HG03442 (cell line): ENCODE data around the gene GOLIM4.

Experiments
- ATAC-seq: cut with Tn5 transposase; IDR thresholded peaks from one replicate; pipeline ENCODE4 v1.9.1; 2021; ENCODE audit warnings: mild to moderate bottlenecking, moderate library complexity; ENCODE audit not compliant: unreplicated experiment

The GOLIM4 gene

DNA sequence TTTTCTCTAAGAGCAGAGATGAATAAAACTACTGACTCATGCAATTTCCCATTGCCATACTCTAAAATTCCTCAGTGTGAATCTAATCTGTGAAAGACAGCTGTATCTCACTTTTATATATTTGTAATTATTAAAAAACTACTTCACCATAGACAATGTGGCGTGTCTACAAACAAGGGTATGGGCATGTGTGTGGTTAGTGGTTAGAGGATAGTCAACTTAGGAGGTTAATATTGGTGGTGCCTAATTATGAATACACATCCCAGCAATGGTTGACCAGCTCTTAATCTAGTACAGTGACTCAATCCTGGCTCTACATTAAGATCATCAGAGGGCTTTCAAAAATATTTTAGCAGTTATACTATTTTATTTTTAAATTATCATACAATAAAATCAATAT lies 94.5 kb downstream of the GOLIM4 start:
- ATAC-seq, result peak; percentile 45

DNA sequence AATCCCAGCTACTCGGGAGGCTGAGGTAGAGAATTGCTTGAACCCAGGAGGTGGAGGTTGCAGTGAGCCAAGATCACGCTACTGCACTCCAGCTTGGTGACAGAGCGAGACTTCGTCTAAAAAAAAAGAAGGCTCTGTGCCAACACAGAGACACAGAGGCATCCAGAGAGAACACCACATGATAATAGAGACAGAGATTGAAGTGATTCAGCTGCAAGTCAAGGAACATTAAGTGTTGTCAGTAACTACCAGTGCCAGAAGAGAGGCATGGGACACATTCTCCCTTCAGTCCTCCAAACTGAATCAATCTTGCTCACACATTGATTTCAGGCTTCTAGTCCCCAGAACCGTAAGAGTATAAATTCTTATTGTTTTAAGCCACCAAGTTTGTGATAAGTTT lies 97.5 kb downstream of the GOLIM4 start:
- ATAC-seq, result no peak

DNA sequence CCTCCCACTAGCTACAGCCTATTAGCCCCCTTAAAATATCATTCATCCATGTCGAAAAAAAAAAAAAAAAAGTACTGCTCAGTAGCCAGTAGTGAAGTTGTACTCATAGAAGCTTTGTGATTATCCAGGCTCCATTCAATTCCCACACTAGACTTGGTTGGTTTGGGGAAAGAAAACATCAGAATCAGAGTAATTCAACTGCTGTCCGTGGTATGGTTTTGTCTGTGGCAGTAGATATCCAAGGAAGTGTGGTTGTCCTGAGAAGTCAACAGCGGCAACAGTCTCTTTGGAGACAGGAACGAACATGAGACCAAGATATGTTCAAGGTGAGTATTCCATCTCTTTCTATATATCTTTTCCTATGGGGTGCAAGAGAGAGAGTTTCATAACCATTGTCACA lies 99.2 kb downstream of the GOLIM4 start:
- ATAC-seq, result no peak

DNA sequence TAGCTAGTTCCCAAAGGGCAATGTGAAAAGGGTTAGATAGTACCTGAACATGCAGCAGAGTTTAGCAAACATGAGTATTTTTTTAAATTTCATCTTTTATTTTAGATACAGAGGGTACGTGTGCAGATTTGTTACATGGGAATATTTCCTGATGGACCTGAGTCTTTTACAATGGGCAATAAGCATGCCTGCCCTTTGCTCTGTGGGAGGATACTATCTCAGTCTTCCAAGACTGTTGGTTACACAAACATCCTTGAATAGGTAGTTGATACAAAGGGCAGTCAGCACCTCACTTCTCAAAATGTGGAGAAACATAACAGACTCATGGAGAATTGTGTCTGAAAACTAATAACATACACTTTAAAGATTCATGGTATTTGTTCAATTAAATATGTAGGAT lies 103.3 kb downstream of the GOLIM4 start:
- ATAC-seq, result no peak

DNA sequence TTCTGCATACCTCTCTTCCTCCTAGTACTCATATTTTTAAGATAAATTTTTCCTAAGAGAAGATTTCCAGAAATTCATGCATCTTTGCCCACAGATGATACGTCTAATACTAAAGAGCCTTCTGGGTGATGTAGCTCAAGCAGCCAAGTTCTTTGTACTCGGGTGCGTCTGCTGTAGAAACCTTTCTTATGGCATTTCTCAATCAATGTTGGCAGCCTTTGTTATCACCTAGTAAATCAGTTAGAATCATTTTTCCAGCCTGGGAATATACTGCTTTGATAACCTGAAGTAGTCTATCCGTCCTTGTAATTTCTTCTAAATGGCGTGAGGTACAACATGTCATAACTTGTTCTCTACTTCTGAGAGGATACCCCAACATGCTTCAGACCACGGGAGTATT lies 104.5 kb downstream of the GOLIM4 start:
- ATAC-seq, result no peak

DNA sequence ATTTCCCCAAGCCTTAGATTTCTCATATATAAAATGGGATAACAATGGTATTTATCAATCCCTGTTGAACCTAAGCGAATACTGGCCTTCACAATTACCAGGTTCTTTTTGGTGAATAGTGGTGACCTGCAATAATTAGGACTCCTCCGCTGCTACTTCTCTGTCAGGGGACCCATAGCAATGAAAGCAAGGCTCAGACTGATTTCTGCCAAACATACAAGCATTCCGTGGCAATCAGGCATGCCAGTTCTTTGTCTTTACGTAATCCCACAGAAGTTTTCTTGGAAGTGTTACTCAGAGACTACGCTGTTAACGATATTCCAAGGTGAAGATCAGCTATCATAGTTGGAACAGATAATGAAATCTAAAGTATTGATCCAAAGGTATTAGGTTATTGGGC lies 105.7 kb downstream of the GOLIM4 start:
- no peak for ATAC-seq

DNA sequence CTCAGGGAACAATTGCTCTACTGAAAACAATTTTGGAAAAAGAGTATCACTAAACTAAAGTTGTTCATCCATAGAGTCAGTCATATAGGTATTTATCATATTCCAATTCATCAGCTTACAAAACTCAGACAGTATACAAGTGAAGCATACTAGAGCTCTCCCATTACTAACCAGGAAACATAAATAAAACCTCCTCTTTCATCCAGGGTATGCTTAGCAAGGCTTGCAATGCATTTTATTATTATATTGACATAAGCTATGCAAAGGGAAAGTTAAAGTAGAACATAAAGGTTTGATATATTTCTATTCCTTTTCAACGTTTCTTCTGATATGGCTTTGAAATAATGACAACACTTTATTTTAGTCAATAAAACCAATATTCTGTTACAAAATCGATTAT lies 106.7 kb downstream of the GOLIM4 start:
- no peak for ATAC-seq

DNA sequence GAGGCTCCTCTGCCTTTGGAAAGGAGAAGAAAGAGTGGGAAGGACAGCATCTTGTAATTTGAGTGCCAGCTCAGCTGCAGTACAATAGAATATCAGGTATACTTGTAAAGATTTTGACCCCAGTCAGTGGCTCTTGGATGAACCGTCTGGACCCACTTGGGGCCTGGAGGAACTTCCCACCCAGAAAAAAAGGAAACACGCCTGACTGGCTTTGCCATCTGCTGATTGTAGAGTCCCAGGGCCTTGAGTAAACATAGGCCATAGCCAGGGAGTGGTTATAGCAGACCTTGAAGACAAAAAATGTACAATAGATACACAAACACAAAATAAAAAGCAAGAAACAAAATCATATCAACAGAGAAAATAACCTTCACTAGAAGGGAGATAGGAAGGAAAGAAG lies 112.1 kb downstream of the GOLIM4 start:
- no peak for ATAC-seq

DNA sequence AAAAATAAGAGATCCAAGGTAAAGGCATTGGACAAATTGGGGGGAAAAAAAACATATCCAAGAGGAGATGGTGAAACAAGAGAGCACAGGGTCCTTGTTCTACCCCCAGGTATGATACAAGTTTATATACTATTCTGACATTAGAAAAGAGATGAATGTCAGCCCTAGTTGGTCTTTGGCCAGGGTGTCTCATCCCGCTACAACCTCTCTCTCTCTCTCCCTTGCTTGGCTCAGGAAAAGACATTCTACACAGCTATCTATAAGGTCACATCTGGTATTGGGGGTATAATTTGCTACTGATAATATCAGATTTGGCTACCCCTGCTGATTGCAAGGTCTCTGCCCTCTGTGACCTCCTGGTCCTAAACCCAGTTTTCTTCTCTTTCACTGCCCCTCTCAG lies 117.2 kb downstream of the GOLIM4 start:
- ATAC-seq, result no peak

DNA sequence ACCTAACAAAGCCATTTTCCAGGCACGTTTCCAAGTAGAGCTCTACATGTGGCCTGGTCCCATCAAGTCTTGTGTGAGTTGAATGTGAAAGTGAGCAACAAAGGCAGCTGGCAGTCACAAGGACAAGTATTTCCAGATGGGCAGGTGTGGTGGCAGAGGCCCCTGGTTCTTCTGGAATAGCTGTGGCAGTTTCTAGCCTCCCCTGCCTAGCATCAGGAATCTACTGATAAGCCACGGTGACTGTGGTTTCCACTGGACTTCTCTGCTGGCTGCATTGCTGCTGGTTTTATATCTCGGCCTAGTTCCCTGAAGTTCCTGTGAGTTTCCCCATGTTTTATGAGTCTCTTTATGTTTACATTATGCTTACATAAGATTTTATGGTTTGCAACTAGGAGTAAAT lies 117.7 kb downstream of the GOLIM4 start:
- no peak for ATAC-seq

DNA sequence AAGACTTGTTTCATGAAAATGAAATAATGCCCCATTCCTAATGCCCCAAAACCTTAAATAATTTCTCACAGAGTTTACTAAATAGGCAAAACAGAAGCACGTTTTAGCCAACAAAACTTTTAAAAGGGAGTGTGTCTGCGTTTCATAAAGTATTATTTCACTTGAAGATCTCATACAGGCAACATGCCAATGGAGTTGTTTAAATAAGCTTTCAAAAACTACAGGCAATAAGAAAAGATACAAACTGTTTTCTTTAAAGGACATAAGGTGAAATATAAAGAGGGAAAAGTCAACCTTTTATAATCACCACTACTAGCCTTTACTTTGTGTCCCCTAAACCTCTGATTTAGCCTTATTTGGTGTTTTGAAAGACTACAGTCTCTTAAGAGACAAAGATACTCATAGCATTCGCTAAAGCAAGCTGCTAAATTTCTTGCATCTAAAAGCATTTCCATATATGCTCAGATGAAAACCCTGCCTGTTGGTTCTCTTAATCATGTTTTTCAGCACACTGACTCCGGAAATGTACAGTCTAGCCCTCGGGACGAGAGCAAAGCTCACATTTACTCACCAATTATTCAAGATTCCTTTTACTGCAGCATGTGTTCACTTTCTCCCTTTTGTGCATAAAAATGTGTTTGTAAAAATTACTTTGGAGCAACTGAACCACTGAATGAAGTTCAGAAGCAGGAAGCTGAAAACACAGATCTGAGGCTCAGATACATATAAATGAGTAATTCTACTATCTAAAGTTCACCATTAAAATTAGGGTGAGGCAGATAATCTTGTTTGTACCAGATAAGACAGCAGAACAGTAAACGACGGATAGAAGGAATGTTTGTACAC lies 119.0 kb downstream of the GOLIM4 start:
- no peak for ATAC-seq

DNA sequence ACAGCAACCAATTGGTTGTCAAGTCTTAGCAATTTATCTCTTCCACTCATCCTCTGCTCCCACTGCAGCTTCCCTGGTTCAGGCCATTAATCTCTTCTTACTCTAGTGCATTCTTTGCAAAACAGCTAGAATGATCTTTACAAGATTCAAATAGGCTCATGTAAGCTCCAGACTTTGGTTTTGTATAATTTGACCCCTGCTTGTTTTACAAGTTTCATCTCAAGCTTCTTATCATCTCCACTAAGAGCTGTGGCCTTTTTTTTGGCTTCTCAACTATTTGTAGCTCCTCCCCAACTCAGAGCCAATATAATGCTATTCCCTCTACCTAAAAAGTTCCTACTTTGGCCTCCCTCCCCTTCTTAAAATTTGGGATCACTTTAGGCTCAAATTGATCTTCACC lies 121.8 kb downstream of the GOLIM4 start:
- ATAC-seq, result no peak

DNA sequence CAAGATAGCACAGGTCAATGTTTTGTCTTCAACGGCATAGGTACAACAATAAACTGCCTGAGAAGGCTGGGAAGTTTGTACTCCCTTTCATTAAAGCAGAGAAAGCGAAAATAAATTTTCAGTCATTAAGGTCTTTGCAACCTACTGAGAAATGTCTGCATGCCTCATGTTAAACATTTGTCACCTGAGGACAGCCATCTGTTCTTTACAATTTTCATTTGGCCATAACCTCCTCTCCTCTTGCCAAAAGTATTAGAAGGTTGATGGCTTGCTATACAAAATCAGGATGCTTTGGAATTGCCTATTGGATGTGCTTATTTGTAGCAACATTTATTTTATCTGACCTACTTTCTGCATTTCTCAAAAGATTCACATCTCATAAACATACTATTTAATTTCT lies 122.7 kb downstream of the GOLIM4 start:
- no peak for ATAC-seq

DNA sequence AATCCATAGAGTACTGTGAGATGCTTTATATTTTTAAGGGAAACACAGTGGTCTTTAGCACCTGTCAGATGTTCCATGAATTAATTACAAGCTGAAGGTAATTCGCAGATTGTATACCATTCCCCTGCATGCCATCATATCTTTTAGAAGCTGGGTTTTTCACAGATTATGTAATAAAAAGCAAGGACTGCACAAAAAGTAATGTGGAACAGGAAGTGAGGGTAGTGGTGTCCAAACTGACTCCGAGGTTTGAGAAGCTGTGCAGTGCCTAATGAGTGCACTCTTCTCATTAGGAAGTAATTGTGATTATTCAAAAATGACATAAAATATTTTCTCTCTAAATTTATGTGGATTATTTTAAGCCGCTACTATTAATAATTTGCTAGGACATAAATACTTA lies 123.2 kb downstream of the GOLIM4 start:
- no peak for ATAC-seq

DNA sequence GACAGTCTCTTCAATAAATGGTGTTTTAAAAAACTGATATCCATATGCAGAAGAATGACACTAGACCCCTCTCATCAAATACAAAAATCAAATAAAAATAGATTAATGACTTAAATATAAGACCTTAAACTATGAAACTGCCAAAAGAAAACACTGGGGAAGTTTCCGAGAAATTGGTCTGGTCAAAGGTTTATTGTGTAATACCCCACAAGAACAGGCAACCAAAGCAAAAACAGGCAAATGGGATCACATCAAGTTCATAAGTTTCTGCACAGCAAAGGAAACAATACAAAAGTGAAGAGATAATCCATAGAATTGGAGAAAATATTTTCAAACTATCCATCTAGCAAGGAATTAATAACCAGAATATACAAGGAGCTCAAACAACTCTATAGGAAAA lies 126.2 kb downstream of the GOLIM4 start:
- no peak for ATAC-seq

DNA sequence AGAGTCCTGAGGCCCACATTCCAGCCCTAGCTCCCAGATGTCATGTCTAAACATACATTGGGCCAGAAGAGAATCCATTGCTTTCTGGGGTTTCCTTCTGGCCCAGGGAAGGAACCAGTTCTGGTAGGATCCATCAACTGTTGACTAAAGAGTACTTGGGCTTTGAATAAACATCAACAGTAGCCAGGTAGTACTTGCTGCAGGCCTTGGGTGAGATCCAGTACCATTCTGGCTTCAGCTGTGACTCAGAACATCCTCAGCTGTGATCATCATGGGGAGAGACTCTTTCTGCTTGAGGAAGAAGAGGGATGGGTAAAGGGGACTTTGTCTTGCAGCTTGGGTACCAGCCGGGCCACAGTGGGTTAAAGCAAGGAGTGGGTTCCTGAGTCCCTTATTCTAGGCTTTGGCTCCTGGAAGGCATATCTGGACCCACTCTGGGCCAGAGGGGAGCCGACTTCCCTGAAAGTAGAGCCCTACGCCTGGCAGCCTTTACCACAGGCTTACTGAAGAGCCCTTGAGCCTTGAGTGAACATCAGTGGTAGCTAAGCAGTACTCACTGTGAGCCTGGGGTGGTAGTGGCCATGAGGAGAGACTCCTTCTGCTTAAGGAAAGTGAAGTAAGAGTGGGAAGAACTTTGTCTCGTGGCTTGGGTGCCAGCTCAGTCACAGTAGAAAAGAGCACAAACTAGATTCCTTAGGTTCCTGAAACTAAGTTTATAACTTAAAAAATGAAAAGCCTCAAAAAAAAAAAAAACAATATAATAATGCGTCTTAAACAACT lies 128.3 kb downstream of the GOLIM4 start:
- no peak for ATAC-seq
